Testis (tissue), 2 donors: Measurements from ENCODE around the gene KLHL22.

Source experiments
- POLR2A ChIP-seq: fragments of 450-650 bp; IDR thresholded peaks from one replicate; pipeline ENCODE4 v1.6.1; 2017; ENCODE audit warnings: antibody characterized with exemption, mild to moderate bottlenecking, moderate library complexity
- TF ChIP-seq, protein P1 (sequence below), 3 experiments: fragments of 450-650 bp in 2 of 3; fragments of 200-600 bp in 1 of 3; sonication (generic) in 1 of 3; IDR thresholded peaks; one replicate each; pipeline ENCODE4 v1.5.1; 2016 to 2019; ENCODE audit warnings: antibody characterized with exemption in 3 of 3, mild to moderate bottlenecking in 2 of 3, moderate library complexity in 1 of 3

DNA sequence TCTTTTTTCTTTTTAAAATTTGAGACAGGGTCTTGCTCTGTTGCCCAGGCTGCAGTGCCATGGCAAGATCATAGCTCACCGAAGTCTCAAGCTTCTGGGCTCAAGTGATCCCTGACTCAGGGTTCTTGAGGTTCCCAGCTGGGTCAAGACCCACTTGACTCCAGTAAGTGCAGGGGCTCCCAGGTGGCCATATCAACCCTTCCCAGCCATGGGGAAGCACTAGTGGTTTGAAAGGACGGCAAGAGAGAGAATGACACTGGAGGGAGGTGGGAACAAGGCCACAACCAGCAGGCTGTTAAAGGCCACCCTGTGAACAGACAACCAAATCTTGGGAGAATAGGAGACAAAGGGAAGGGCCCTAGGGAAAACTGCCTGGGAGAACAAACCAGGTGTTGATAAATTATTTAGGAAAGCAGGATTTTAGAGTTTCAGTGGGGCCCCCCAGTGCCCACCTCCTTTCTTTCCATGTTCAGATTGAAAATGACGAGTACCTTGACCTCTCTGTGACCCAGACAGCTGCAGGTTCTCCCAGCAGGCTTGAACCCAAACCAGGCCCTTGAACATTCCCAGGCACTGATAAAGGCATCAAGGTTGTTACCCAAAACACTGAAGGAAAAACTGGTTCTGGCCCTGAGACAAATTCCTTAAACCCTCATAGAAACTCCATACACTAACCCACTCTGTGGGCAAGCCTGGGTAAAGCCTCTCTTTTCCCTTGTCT, 28.8 kb downstream of the KLHL22 start:
- TF ChIP-seq, protein P1, sequence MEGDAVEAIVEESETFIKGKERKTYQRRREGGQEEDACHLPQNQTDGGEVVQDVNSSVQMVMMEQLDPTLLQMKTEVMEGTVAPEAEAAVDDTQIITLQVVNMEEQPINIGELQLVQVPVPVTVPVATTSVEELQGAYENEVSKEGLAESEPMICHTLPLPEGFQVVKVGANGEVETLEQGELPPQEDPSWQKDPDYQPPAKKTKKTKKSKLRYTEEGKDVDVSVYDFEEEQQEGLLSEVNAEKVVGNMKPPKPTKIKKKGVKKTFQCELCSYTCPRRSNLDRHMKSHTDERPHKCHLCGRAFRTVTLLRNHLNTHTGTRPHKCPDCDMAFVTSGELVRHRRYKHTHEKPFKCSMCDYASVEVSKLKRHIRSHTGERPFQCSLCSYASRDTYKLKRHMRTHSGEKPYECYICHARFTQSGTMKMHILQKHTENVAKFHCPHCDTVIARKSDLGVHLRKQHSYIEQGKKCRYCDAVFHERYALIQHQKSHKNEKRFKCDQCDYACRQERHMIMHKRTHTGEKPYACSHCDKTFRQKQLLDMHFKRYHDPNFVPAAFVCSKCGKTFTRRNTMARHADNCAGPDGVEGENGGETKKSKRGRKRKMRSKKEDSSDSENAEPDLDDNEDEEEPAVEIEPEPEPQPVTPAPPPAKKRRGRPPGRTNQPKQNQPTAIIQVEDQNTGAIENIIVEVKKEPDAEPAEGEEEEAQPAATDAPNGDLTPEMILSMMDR (IDR thresholded peaks at IDR 0.05), result no peak
- no peak for TF ChIP-seq POLR2A
